Stimulated activated CD8-positive, alpha-beta memory T cell treated with anti-CD3 and anti-CD28 coated beads, Interleukin-12 subunit alpha, Interleukin-12 subunit beta, amount 100 ng/mL, for 24 hours (primary cell): Measurements from ENCODE around the gene HS2ST1.
"Not testable (repeated sequence)": the region's sequence is repeated elsewhere in the genome, so short reads cannot be mapped to it uniquely, and the experiment has no call there.

ENCODE experiments used
- DNase-seq: peaks from one replicate; pipeline ENCODE4 v3.0.0-alpha.2; 2020; ENCODE audit errors: extremely low read depth

The HS2ST1 gene

GRCh38 chr1:86914601-86914997, at the start of gene HS2ST1:
Gene HS2ST1, plus strand, starts transcription at chr1:86914635.
- DNase-seq: no peak

- no peak for DNase-seq
These were observed 48.3 kb upstream of the HS2ST1 start for GRCh38 chr1:86865973-86866637.

GRCh38 chr1:86866665-86867064, 47.8 kb upstream of the HS2ST1 start:
- DNase-seq: no peak

- DNase-seq: not testable (repeated sequence)
These were observed 47.2 kb upstream of the HS2ST1 start for GRCh38 chr1:86867278-86867677.

- DNase-seq: no peak
These were observed 46.0 kb upstream of the HS2ST1 start for GRCh38 chr1:86868477-86868876.

- no peak for DNase-seq
These were observed 43.4 kb upstream of the HS2ST1 start for GRCh38 chr1:86871001-86871400.

GRCh38 chr1:86872086-86872485, 42.3 kb upstream of the HS2ST1 start:
- no peak for DNase-seq

GRCh38 chr1:86875722-86876121, 38.7 kb upstream of the HS2ST1 start:
- no peak for DNase-seq

- DNase-seq: no peak
These were observed 26.8 kb upstream of the HS2ST1 start for GRCh38 chr1:86887479-86888162.

GRCh38 chr1:86888327-86888726, 26.1 kb upstream of the HS2ST1 start:
- no peak for DNase-seq

GRCh38 chr1:86899401-86899800, 15.0 kb upstream of the HS2ST1 start:
- not testable (repeated sequence) for DNase-seq

GRCh38 chr1:86905875-86906274, 8.6 kb upstream of the HS2ST1 start:
- no peak for DNase-seq

- DNase-seq: no peak
These were observed 8.0 kb upstream of the HS2ST1 start for GRCh38 chr1:86906419-86906818.

- no peak for DNase-seq
These were observed 2.0 kb upstream of the HS2ST1 start for GRCh38 chr1:86912281-86912900.

GRCh38 chr1:86913399-86913895, 988 bp upstream of the HS2ST1 start:
- peak; percentile 14 for DNase-seq

- DNase-seq: peak; percentile 99
These were observed 387 bp upstream of the HS2ST1 start, which contains the start of gene SELENOF for GRCh38 chr1:86913896-86914600. Gene SELENOF, minus strand, starts transcription at chr1:86914126. Its CDS starts 15 bp downstream, at chr1:86914111.

- DNase-seq: peak; percentile 8
These were observed 732 bp downstream of the HS2ST1 start for GRCh38 chr1:86914998-86915736.

- DNase-seq: no peak
These were observed 1.4 kb downstream of the HS2ST1 start for GRCh38 chr1:86915737-86916235.

GRCh38 chr1:86916752-86917151, 2.3 kb downstream of the HS2ST1 start:
- DNase-seq: no peak

- DNase-seq: no peak
These were observed 8.0 kb downstream of the HS2ST1 start for GRCh38 chr1:86922445-86922844.

- no peak for DNase-seq
These were observed 10.0 kb downstream of the HS2ST1 start for GRCh38 chr1:86924324-86924960.
